Prostate gland (tissue), 2 donors: ENCODE data around the gene SLF1. TPM values are rescaled to one million over a fixed set of nuclear protein-coding genes. Genes with fewer than 3 reads are reported as not detected.

Source experiments
- DNase-seq: peaks from one replicate; pipeline ENCODE4 v3.0.0-alpha.2; 2019; ENCODE audit warnings: low spot score
- H3K27ac ChIP-seq, 2 donors: fragments of 200-600 bp; sonication (generic); 2 replicates each; pipeline ENCODE4 v1.5.1; 2017 to 2019
- H3K27me3 ChIP-seq: fragments of 200-600 bp; sonication (generic); replicated peaks from 2 replicates; pipeline ENCODE4 v1.5.1; 2019; ENCODE audit not compliant: insufficient read depth
- H3K36me3 ChIP-seq, 2 donors: fragments of 200-600 bp; sonication (generic); 1 replicate in 1 of 2; 2 replicates in 1 of 2; pipeline versions ENCODE4 v1.5.1 to v1.8.1; 2017 to 2019
- H3K4me1 ChIP-seq: fragments of 200-600 bp; sonication (generic); replicated peaks from 2 replicates; pipeline ENCODE4 v1.5.1; 2019
- H3K4me3 ChIP-seq, 2 donors: fragments of 200-600 bp; sonication (generic); 2 replicates each; pipeline ENCODE4 v1.5.1; 2017 to 2019
- H3K9me3 ChIP-seq: fragments of 200-600 bp; sonication (generic); 2 replicates; pipeline ENCODE4 v1.5.1; 2017
- POLR2A ChIP-seq: fragments of 450-650 bp; IDR thresholded peaks from one replicate; pipeline ENCODE4 v1.6.1; 2016; ENCODE audit warnings: antibody characterized with exemption, mild to moderate bottlenecking
- POLR2AphosphoS5 ChIP-seq: sonication (generic); formaldehyde crosslinking; IDR thresholded peaks from one replicate; pipeline ENCODE4 v1.6.1; 2017; ENCODE audit warnings: antibody characterized with exemption
- WGBS: methylation state at CpG from one replicate; pipeline ENCODE4 v1.1.5; 2018; 5-methylcytosine and 5-hydroxymethylcytosine counted together
- intact Hi-C: fragments of 100-400 bp; cut with DNase I; formaldehyde crosslinking; loops from one replicate; pipeline ENCODE4 v1.14.2; 2022
- total RNA-seq, 2 donors: library from RNA; depleted of rRNA; stranded (reverse); fragments of >200 nt; gene quantifications; one replicate each; pipeline ENCODE4 v1.1.0, GENCODE V29; 2016
- TF ChIP-seq, protein P1 (sequence below), 4 experiments: fragments of 200-600 bp in 2 of 4; fragments of 450-650 bp in 2 of 4; sonication (generic) in 2 of 4; IDR thresholded peaks; 1 replicate in 3 of 4; 2 replicates in 1 of 4; pipeline ENCODE4 v1.5.1; 2016 to 2019; ENCODE audit warnings: antibody characterized with exemption in 4 of 4, mild to moderate bottlenecking in 2 of 4, moderate library complexity in 2 of 4

The SLF1 gene
- total RNA-seq, 2 donors from 2014 or later, result 4.6 to 34.4 TPM

DNA sequence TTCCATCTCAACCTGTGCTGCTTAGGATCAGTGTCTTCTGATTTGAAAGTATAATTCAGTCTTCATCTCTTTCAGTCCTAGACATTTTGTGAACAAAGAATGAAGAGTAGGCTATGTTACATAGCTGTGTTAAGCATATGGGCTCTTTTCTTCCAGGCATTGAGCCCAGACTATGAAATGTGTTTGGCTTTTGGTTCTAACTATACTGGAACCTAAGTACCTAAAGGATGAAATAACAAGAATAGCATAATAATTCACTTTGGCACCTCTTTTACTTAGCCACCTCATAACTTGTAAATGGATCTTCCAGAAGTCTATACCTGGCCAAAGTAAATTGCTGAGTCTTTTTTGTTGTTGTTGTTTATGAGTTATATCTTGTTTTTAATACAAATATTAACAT, 71.4 kb downstream of the SLF1 start:
- H3K27ac ChIP-seq, result no peak overlapping the region
- no peak for TF ChIP-seq POLR2AphosphoS5
- intact Hi-C loops, result loop anchor here (10.0 kb wide), 1 partner anchor 1115 kb away; no protein-coding TSS in a partner anchor
- H3K36me3 ChIP-seq, result no peaks in the 10 kb centered on the region
- no peaks in the 10 kb centered on the region for H3K9me3 ChIP-seq
- H3K4me1 ChIP-seq, result no peaks in the 10 kb centered on the region
- no peak for DNase-seq
- H3K4me3 ChIP-seq, result no peak overlapping the region
- H3K27me3 ChIP-seq, result no peaks in the 10 kb centered on the region

DNA sequence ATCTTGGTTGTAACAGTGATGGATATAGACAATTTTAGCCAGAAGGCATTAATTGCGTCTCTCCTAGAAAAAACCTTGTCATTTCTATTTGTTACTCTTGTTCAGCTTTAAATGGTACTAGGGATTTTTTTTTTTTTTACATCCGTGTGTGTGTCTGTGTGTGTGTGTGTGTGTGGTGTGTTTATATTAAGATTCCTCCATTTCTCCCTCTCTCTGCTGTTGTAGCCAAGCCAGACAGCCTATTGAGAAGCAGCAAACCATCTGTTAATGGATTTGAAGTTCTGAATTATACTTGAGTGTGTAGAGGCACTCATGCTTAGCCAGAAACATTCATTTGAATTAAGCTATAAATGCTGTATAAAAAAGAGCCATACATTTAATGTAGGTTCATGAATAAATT, 72.3 kb downstream of the SLF1 start:
- 59% methylated on average over 2 of the region's 2 CpGs for WGBS
- H3K9me3 ChIP-seq, result no peaks in the 10 kb centered on the region
- no peak overlapping the region for H3K4me3 ChIP-seq
- H3K27ac ChIP-seq, result no peak overlapping the region
- H3K4me1 ChIP-seq, result no peaks in the 10 kb centered on the region
- DNase-seq, result no peak
- TF ChIP-seq, protein P1, sequence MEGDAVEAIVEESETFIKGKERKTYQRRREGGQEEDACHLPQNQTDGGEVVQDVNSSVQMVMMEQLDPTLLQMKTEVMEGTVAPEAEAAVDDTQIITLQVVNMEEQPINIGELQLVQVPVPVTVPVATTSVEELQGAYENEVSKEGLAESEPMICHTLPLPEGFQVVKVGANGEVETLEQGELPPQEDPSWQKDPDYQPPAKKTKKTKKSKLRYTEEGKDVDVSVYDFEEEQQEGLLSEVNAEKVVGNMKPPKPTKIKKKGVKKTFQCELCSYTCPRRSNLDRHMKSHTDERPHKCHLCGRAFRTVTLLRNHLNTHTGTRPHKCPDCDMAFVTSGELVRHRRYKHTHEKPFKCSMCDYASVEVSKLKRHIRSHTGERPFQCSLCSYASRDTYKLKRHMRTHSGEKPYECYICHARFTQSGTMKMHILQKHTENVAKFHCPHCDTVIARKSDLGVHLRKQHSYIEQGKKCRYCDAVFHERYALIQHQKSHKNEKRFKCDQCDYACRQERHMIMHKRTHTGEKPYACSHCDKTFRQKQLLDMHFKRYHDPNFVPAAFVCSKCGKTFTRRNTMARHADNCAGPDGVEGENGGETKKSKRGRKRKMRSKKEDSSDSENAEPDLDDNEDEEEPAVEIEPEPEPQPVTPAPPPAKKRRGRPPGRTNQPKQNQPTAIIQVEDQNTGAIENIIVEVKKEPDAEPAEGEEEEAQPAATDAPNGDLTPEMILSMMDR (IDR thresholded peaks at IDR 0.05), result no peak
- no peak for TF ChIP-seq POLR2A
- TF ChIP-seq POLR2AphosphoS5, result no peak
- intact Hi-C loops, result loop anchor here (10.0 kb wide), 1 partner anchor 1116 kb away; no protein-coding TSS in a partner anchor
- no peaks in the 10 kb centered on the region for H3K36me3 ChIP-seq
- H3K27me3 ChIP-seq, result no peaks in the 10 kb centered on the region

DNA sequence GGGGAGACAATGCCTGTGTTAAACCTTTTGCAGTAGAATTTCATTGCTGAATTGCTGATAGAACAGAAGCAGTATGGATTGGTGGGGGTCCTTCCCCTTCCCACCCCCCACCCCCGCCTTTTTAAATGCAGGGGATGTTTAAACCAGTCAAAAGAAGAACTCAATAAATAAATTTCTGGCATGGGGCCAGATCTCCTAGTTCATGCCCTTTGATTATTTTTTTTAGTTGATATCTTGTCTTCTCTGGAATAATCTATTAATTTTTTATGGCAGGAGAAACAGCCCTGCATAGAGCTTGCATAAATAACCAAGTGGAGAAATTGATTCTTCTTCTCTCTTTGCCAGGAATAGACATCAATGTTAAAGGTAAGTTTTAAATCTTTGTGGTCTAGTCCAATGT, 72.8 kb downstream of the SLF1 start:
- TF ChIP-seq, protein P1 (IDR thresholded peaks at IDR 0.05), result no peak
- TF ChIP-seq POLR2A (no peak), POLR2AphosphoS5 (no peak)
- WGBS, result 91% methylated on average over 1 of the region's 1 CpG
- Histone ChIP-seq H3K9me3 (no peaks in the 10 kb centered on the region), H3K36me3 (no peaks in the 10 kb centered on the region), H3K4me3 (no peak overlapping the region), H3K4me1 (no peaks in the 10 kb centered on the region), H3K27me3 (no peaks in the 10 kb centered on the region), H3K27ac (no peak overlapping the region)
- DNase-seq, result no peak
- intact Hi-C loops, result loop anchor here (10.0 kb wide), 1 partner anchor 1116 kb away; no protein-coding TSS in a partner anchor

DNA sequence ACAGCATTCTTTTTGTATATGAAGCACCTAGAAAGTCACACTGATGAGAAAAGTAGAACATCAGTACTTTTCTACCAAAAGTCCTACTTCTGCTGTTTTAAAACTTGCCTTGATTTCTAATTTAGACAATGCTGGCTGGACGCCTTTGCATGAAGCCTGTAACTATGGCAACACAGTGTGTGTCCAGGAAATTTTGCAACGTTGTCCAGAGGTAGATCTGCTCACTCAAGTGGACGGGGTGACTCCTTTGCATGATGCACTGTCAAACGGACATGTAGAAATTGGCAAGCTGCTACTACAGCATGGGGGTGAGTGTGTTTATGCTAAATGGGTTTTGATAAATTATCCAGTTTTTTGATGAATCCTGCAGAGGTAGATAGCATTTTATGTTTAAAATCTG, 73.5 kb downstream of the SLF1 start:
- no peak for TF ChIP-seq POLR2AphosphoS5
- TF ChIP-seq, protein P1 (IDR thresholded peaks at IDR 0.05), result no peak
- TF ChIP-seq POLR2A, result no peak
- H3K9me3 ChIP-seq, result no peaks in the 10 kb centered on the region
- H3K27ac ChIP-seq, result no peak overlapping the region
- no peaks in the 10 kb centered on the region for H3K27me3 ChIP-seq
- no peaks in the 10 kb centered on the region for H3K36me3 ChIP-seq
- H3K4me1 ChIP-seq, result no peaks in the 10 kb centered on the region
- 46% methylated on average over 4 of the region's 4 CpGs for WGBS
- intact Hi-C loops, result loop anchor here (10.0 kb wide), 1 partner anchor 1117 kb away; no protein-coding TSS in a partner anchor
- no peak for DNase-seq
- H3K4me3 ChIP-seq, result no peak overlapping the region

DNA sequence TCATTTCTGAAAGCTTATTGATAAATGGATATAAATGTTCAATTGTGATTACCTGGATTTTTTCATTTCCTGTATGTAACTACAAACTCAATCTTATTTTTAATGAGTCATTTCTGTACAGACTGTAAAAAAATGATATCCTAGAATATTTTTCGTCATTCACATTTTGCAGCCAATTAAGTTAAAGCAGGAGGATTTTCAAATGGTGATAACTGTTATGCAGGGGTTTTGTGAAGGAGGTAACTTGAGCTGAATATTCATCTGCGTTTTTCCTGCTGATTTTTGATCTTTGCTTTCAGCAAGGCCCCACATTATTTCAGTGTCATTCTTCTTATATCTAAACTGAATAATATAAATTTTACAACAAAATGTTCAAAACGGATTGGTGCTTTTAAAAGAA, 74.1 kb downstream of the SLF1 start:
- WGBS, result 83% methylated on average over 3 of the region's 3 CpGs
- Histone ChIP-seq H3K4me3 (no peak overlapping the region), H3K27ac (no peak overlapping the region), H3K27me3 (no peaks in the 10 kb centered on the region), H3K4me1 (no peaks in the 10 kb centered on the region), H3K9me3 (no peaks in the 10 kb centered on the region), H3K36me3 (no peaks in the 10 kb centered on the region)
- DNase-seq, result no peak
- intact Hi-C loops, result loop anchor here (10.0 kb wide), 1 partner anchor 1118 kb away; no protein-coding TSS in a partner anchor
- TF ChIP-seq, protein P1 (IDR thresholded peaks at IDR 0.05), result no peak
- TF ChIP-seq POLR2A (no peak), POLR2AphosphoS5 (no peak)
